AG09309 (cell line): Measurements from ENCODE around the gene CEBPA.

Experiments
- DNase-seq: peaks from one replicate; pipeline ENCODE4 v3.0.0-alpha.2; 2010; ENCODE audit warnings: low read depth
- H3K4me3 ChIP-seq: 2 replicates; pipeline ENCODE4 v1.5.1; 2011; ENCODE audit warnings: mild to moderate bottlenecking, low read depth, low read length, moderate library complexity; ENCODE audit not compliant: control insufficient read depth
- TF ChIP-seq, protein P1 (sequence below): IDR thresholded peaks from 2 replicates; pipeline ENCODE4 v1.5.1; 2011; ENCODE audit warnings: mild to moderate bottlenecking, low read depth, low read length, inconsistent platforms; ENCODE audit not compliant: insufficient read depth, control insufficient read depth; ENCODE audit errors: missing control alignments

CEBPA gene

DNA sequence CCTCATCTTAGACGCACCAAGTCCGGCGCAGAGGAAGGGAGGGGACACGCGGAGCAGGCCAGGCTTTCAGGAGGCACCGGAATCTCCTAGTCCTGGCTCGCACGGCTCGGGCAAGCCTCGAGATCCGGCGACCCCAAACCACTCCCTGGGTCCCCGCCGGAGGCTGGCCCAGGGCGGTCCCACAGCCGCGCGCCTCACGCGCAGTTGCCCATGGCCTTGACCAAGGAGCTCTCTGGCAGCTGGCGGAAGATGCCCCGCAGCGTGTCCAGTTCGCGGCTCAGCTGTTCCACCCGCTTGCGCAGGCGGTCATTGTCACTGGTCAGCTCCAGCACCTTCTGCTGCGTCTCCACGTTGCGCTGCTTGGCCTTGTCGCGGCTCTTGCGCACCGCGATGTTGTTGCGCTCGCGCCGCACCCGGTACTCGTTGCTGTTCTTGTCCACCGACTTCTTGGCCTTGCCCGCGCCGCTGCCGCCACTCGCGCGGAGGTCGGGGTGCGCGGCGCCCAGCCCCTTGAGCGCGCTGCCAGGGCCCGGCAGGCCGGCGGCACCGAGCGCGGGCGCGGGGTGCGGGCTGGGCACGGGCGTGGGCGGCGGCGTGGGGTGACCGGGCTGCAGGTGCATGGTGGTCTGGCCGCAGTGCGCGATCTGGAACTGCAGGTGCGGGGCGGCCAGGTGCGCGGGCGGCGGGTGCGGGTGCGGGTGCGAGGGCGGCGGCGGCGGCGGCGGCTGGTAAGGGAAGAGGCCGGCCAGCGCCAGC lies 1.0 kb downstream of the CEBPA start:
- H3K4me3 ChIP-seq = no peak overlapping the region
- DNase-seq = no peak
- TF ChIP-seq, protein P1, sequence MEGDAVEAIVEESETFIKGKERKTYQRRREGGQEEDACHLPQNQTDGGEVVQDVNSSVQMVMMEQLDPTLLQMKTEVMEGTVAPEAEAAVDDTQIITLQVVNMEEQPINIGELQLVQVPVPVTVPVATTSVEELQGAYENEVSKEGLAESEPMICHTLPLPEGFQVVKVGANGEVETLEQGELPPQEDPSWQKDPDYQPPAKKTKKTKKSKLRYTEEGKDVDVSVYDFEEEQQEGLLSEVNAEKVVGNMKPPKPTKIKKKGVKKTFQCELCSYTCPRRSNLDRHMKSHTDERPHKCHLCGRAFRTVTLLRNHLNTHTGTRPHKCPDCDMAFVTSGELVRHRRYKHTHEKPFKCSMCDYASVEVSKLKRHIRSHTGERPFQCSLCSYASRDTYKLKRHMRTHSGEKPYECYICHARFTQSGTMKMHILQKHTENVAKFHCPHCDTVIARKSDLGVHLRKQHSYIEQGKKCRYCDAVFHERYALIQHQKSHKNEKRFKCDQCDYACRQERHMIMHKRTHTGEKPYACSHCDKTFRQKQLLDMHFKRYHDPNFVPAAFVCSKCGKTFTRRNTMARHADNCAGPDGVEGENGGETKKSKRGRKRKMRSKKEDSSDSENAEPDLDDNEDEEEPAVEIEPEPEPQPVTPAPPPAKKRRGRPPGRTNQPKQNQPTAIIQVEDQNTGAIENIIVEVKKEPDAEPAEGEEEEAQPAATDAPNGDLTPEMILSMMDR = no peak

DNA sequence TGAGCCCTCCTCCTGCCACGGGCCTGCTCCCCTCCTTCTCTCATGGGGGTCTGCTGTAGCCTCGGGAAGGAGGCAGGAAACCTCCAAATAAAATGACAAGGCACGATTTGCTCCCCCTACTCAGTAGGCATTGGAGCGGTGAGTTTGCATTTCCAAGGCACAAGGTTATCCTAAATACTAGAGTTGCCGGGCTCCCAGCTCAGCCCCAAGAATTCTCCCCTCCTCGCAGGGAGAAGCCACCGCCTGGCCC lies 1.5 kb downstream of the CEBPA start:
- DNase-seq = no peak
- H3K4me3 ChIP-seq = no peak overlapping the region

DNA sequence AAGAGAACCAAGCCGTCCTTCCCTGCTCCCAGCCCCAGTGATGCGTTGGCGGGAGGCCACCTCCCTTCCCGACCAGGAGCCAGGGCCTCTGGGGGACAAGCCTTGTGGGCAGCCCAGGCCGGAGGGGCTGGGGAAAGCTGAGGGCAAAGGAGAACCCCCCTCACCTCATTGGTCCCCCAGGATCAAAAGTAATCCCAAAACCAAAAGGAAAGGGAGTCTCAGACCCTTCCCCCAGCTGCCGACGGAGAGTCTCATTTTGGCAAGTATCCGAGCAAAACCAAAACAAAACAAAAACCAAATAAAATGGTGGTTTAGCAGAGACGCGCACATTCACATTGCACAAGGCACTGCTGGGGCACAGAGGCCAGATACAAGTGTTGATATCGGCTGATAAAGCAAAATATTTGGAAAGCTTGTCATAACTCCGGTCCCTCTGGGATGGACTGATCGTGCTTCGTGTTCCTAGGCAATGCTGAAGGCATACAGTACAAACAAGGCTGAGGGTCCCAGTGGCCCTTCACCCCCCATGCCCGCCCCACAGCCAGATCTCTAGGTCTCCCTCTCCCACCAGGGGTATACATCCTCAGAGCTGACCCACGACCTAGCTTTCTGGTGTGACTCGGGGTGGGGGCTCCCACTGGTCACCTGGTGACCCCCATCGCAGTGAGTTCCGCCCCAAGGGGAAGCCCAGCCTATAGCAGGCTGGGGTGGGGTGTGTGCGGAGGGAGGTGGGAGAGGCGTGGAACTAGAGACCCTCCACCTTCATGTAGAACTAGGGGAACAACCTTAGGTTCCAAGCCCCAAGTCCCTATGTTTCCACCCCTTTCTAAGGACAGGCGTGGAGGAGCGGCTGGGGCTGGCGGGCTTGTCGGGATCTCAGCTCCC lies 2.1 kb downstream of the CEBPA start:
- TF ChIP-seq, protein P1 = no peak
- no peak for DNase-seq
- H3K4me3 ChIP-seq = no peak overlapping the region

More for the DNA sequence above, 1.5 kb downstream of the CEBPA start:
- TF ChIP-seq, protein P1 = no peak

DNA sequence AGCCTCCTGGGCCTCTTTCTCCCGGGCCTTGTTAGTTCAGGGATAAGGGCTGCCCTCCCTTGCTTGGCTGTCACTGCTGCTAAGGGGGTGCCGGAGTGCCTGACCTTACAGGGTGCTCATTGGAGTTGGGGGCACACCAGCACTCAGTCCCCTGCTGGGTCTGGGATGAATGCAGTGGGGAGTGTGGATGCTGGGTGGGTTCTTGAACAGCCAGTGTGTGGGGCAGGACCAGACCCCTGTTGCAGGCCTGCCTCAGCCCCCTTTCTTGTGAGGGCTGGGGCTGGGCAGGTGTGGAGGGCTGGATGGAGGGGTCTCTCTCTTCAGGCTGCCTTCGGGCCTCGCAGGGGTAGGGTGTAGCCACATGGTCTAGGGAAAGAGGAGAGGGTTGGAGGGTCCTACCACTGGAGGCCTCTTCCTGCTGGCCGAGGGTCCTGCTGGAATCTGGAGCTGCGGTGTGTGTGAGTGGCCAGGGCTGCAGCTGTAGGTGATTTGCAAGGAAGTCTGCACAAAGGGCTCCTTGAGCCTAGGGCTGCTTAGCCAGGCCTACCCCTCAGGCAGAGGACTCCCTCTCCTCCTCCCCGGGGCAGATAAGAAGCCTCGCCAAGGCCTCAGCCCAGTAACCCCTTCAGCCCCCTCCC lies 3.2 kb downstream of the CEBPA start:
- no peak for DNase-seq
- no peak overlapping the region for H3K4me3 ChIP-seq
- TF ChIP-seq, protein P1 = no peak

DNA sequence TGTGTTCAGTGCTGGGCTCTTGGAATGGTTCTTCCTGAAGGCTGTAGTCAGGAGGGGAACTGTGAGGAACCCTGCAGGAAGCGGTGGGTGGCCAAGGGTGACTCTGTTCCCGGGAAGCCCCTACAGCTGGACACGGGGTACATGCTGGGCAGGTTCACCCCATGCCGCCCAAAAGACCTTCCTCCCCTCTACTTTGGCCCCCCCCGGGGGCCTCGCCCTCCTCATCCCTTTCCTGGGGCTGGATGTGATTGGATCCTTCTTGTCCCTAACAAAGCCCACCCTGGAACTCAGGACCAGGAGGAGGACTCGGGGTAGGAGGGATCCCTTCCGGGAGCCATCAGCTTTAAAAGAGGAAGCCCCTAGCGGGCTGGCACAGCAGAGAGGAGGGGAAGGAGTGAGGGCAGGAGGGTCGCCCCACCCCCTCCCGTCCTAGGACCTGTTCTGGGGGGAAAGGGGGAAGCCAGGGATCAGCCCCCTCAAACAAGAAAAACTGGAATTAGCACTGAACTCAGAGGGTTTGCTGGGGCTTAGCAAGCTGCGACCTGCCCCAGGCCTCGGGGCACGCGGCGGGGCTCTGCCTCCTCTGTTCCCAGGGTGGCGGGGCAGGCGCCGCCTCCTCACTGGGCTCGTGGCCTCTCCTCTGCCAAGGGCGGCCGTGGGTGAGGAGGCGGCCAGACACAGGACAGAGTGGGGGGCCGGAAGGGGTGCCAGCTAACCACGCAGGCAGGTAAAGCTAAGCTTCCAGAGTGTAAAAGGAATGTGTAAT lies 4.0 kb downstream of the CEBPA start:
- no peak for DNase-seq
- TF ChIP-seq, protein P1 = no peak
- H3K4me3 ChIP-seq = no peak overlapping the region
